Measurements from ENCODE around the gene ZMYM2.

Gene ZMYM2

GRCh38 chr13:20109037-20109436 is 150.5 kb downstream of the ZMYM2 start:
- DNase-seq: no peak

GRCh38 chr13:20114066-20114610 is 155.6 kb downstream of the ZMYM2 start:
- no peak for DNase-seq

GRCh38 chr13:20116213-20116612 is 157.7 kb downstream of the ZMYM2 start:
- no peak for DNase-seq

- no peak for DNase-seq
Measured at GRCh38 chr13:20118268-20119140, 160.0 kb downstream of the ZMYM2 start.

GRCh38 chr13:20119960-20120359 is 161.4 kb downstream of the ZMYM2 start:
- DNase-seq: no peak

GRCh38 chr13:20121159-20121525 is 162.6 kb downstream of the ZMYM2 start:
- no peak for DNase-seq

GRCh38 chr13:20124303-20124702 is 165.8 kb downstream of the ZMYM2 start:
- no peak for DNase-seq

- DNase-seq: no peak
Measured at GRCh38 chr13:20125129-20125782, 166.7 kb downstream of the ZMYM2 start.

GRCh38 chr13:20125783-20126165 is 167.2 kb downstream of the ZMYM2 start:
- DNase-seq: no peak

GRCh38 chr13:20126541-20127261 is 168.2 kb downstream of the ZMYM2 start:
- no peak for DNase-seq

GRCh38 chr13:20127262-20127561 is 168.7 kb downstream of the ZMYM2 start:
- DNase-seq: no peak

GRCh38 chr13:20127562-20128458 is 169.3 kb downstream of the ZMYM2 start:
- DNase-seq: no peak

GRCh38 chr13:20128459-20128931 is 170.0 kb downstream of the ZMYM2 start:
- no peak for DNase-seq

- no peak for DNase-seq
Measured at GRCh38 chr13:20129076-20129475, 170.5 kb downstream of the ZMYM2 start.

- DNase-seq: no peak
Measured at GRCh38 chr13:20130012-20130411, 171.5 kb downstream of the ZMYM2 start.

GRCh38 chr13:20130652-20131051 is 172.1 kb downstream of the ZMYM2 start:
- no peak for DNase-seq

GRCh38 chr13:20131057-20131832 is 172.7 kb downstream of the ZMYM2 start:
- no peak for DNase-seq

- DNase-seq: no peak
Measured at GRCh38 chr13:20132052-20132634, 173.6 kb downstream of the ZMYM2 start.

- DNase-seq: no peak
Measured at GRCh38 chr13:20134732-20135131, 176.2 kb downstream of the ZMYM2 start.

- DNase-seq: no peak
Measured at GRCh38 chr13:20136781-20137703, 178.5 kb downstream of the ZMYM2 start.
